Transverse colon (tissue), 4 donors: Measurements from ENCODE around the gene JMJD4. TPM values are rescaled to one million over a fixed set of nuclear protein-coding genes. Genes with fewer than 3 reads are reported as not detected.

Experiments
- DNase-seq: peaks from one replicate; pipeline ENCODE4 v3.0.0-alpha.2; 2019
- H3K27ac ChIP-seq, 4 donors: fragments of 200-600 bp; sonication (generic); 2 replicates each; pipeline ENCODE4 v1.5.1; 2016 to 2018; ENCODE audit warnings: inconsistent platforms in 4 of 4
- H3K27me3 ChIP-seq: fragments of 200-600 bp; sonication (generic); 2 replicates; pipeline ENCODE4 v1.5.1; 2017; ENCODE audit warnings: inconsistent platforms
- H3K36me3 ChIP-seq, 4 donors: fragments of 200-600 bp; sonication (generic); 2 replicates each; pipeline ENCODE4 v1.5.1; 2017 to 2019; ENCODE audit warnings: inconsistent platforms in 4 of 4
- H3K4me1 ChIP-seq, 4 donors: fragments of 200-600 bp; sonication (generic); 2 replicates each; pipeline ENCODE4 v1.5.1; 2017 to 2020; ENCODE audit warnings: inconsistent platforms in 4 of 4
- H3K4me3 ChIP-seq, 4 donors: fragments of 200-600 bp; sonication (generic); 1 replicate in 1 of 4; 2 replicates in 3 of 4; pipeline versions ENCODE4 v1.5.1 to v1.6.1; 2017 to 2019; ENCODE audit warnings: inconsistent platforms in 4 of 4
- H3K9me3 ChIP-seq, 2 donors: fragments of 200-600 bp; sonication (generic); 2 replicates each; pipeline ENCODE4 v1.5.1; 2017 to 2019; ENCODE audit warnings: inconsistent platforms in 2 of 2
- CTCF ChIP-seq, 5 experiments: fragments of 200-600 bp in 3 of 5; fragments of 450-650 bp in 2 of 5; sonication (generic) in 3 of 5; IDR thresholded peaks; 1 replicate in 2 of 5; 2 replicates in 3 of 5; pipeline ENCODE4 v1.5.1; 2016 to 2017; ENCODE audit warnings: antibody characterized with exemption in 5 of 5, inconsistent platforms in 3 of 5, mild to moderate bottlenecking in 2 of 5, moderate library complexity in 1 of 5
- EP300 ChIP-seq: sonication (generic); formaldehyde crosslinking; IDR thresholded peaks from one replicate; pipeline ENCODE4 v1.6.1; 2017; ENCODE audit warnings: antibody characterized with exemption, low read depth
- POLR2A ChIP-seq: fragments of 450-650 bp; IDR thresholded peaks from one replicate; pipeline ENCODE4 v1.6.1; 2016; ENCODE audit warnings: antibody characterized with exemption, mild to moderate bottlenecking, moderate library complexity
- POLR2AphosphoS5 ChIP-seq, 3 donors: sonication (generic); formaldehyde crosslinking; IDR thresholded peaks; one replicate each; pipeline ENCODE4 v1.6.1; 2016; ENCODE audit warnings: antibody characterized with exemption in 3 of 3
- WGBS, 2 donors: methylation state at CpG; one replicate each; pipeline ENCODE4 v1.1.5; 2018; ENCODE audit warnings: low coverage in 1 of 2; 5-methylcytosine and 5-hydroxymethylcytosine counted together
- in situ Hi-C, 4 donors: fragments of 200-750 bp; cut with MboI; loops; one replicate each; pipeline versions ENCODE4 v1.15.0 to v1.15.1; 2017; ENCODE audit warnings: low sequenced_read_pairs in 3 of 4, low pct_ligation_motif_present in 1 of 4, low pct_unique_long_range_greater_than_20kb in 1 of 4
- intact Hi-C: fragments of 100-400 bp; cut with DNase I; formaldehyde crosslinking; loops from one replicate; pipeline ENCODE4 v1.15.1; 2023; ENCODE audit warnings: low total_unique reads
- total RNA-seq, 4 donors: library from RNA; depleted of rRNA; stranded (reverse); fragments of >200 nt; gene quantifications; one replicate each; pipeline ENCODE4 v1.1.0, GENCODE V29; 2016

JMJD4 gene
- total RNA-seq, 4 donors from 2014 or later = 6.8 to 52.7 (median 19.8) TPM

GRCh38 chr1:227739636-227740035, 4.5 kb upstream of the JMJD4 start:
- 76% methylated on average over 7 of the region's 7 CpGs; no CpG with 5 or more reads in 1 of the 2 donors for WGBS, 2 donors
- no peak overlapping the region for H3K27ac ChIP-seq
- H3K36me3 ChIP-seq = no peaks in the 10 kb centered on the region
- in situ Hi-C loops (no loop called here), intact Hi-C loops (no loop called here)
- no peak for DNase-seq
- H3K9me3 ChIP-seq = no peaks in the 10 kb centered on the region
- TF ChIP-seq EP300 = no peak
- no peaks in the 10 kb centered on the region for H3K27me3 ChIP-seq
- no peak overlapping the region for H3K4me3 ChIP-seq
- peaks cover 0 to 18% (median 12%) of the 10 kb centered on the region in 4 donors for H3K4me1 ChIP-seq

GRCh38 chr1:227738820-227739219, 3.7 kb upstream of the JMJD4 start:
- 90 to 92% methylated on average over 2 to 9 of the region's 9 CpGs for WGBS, 2 donors

GRCh38 chr1:227736814-227737432, 1.8 kb upstream of the JMJD4 start:
- no peak overlapping the region for H3K4me3 ChIP-seq
- H3K4me1 ChIP-seq = peaks cover 7 to 24% (median 20%) of the 10 kb centered on the region in 4 donors
- no peaks in the 10 kb centered on the region for H3K27me3 ChIP-seq
- WGBS, 2 donors = 76 to 77% methylated on average over 7 to 11 of the region's 11 CpGs
- no peak overlapping the region for H3K27ac ChIP-seq
- H3K36me3 ChIP-seq = no peaks in the 10 kb centered on the region
- DNase-seq = no peak
- TF ChIP-seq EP300 = no peak
- TF ChIP-seq CTCF (IDR thresholded peaks at IDR 0.05) = no peak
- no peak for TF ChIP-seq POLR2A
- TF ChIP-seq POLR2AphosphoS5 (IDR thresholded peaks at IDR 0.05) = no peak
- intact Hi-C loops = no loop called here
- in situ Hi-C loops = no loop called here
- H3K9me3 ChIP-seq = no peaks in the 10 kb centered on the region

More at GRCh38 chr1:227738820-227739219, 3.7 kb upstream of the JMJD4 start:
- Histone ChIP-seq H3K4me1 (peaks cover 6 to 21% (median 16%) of the 10 kb centered on the region in 4 donors), H3K4me3 (no peak overlapping the region), H3K27me3 (no peaks in the 10 kb centered on the region), H3K9me3 (no peaks in the 10 kb centered on the region), H3K27ac (no peak overlapping the region), H3K36me3 (no peaks in the 10 kb centered on the region)
- no peak for DNase-seq
- intact Hi-C loops (no loop called here), in situ Hi-C loops (no loop called here)
- TF ChIP-seq CTCF (IDR thresholded peaks at IDR 0.05) = no peak
- TF ChIP-seq POLR2AphosphoS5 (IDR thresholded peaks at IDR 0.05) = no peak
- no peak for TF ChIP-seq EP300
- TF ChIP-seq POLR2A = no peak

- in situ Hi-C loops = no loop called here
- peak overlapping the region; percentile 85 to 92 (median 90) for H3K27ac ChIP-seq
- DNase-seq = no peak
- peaks cover 7 to 24% (median 20%) of the 10 kb centered on the region in 4 donors for H3K4me1 ChIP-seq
- no peaks in the 10 kb centered on the region for H3K27me3 ChIP-seq
- no peaks in the 10 kb centered on the region for H3K36me3 ChIP-seq
- 2 to 6% methylated on average over 8 to 16 of the region's 31 CpGs for WGBS, 2 donors
- H3K9me3 ChIP-seq = no peaks in the 10 kb centered on the region
- TF ChIP-seq POLR2AphosphoS5 (IDR thresholded peaks at IDR 0.05) (no peak), EP300 (no peak), CTCF (IDR thresholded peaks at IDR 0.05) (no peak), POLR2A (no peak)
- intact Hi-C loops = no loop called here
- peak overlapping the region; percentile 85 to 88 (median 86) for H3K4me3 ChIP-seq
Observed at GRCh38 chr1:227735539-227736285, 610 bp upstream of the JMJD4 start.
